WTC11 (cell line): ENCODE results near the gene TWIST2.

Experiments used
- AFF4 ChIP-seq: sonication (generic); formaldehyde crosslinking; IDR thresholded peaks from 2 replicates; pipeline ENCODE4 v1.8.1; 2023; ENCODE audit warnings: mild to moderate bottlenecking, missing genetic modification reagents, borderline replicate concordance
- ATF2 ChIP-seq: sonication (generic); formaldehyde crosslinking; IDR thresholded peaks from 2 replicates; pipeline ENCODE4 v1.8.1; 2022; ENCODE audit warnings: low read depth, missing genetic modification reagents, borderline replicate concordance
- CTCF ChIP-seq: fragments of 200-600 bp; IDR thresholded peaks from 2 replicates; pipeline ENCODE4 v1.8.0; 2022; ENCODE audit warnings: antibody characterized with exemption
- ELF4 ChIP-seq: sonication (generic); formaldehyde crosslinking; IDR thresholded peaks from 2 replicates; pipeline ENCODE4 v1.8.1; 2022; ENCODE audit warnings: low read depth, mild to moderate bottlenecking, moderate library complexity, missing genetic modification reagents
- JAZF1 ChIP-seq: fragments of 250-450 bp; sonication (Bioruptor Pico); IDR thresholded peaks from 2 replicates; pipeline ENCODE4 v1.9.0; 2021; ENCODE audit warnings: moderate library complexity, mild to moderate bottlenecking, inconsistent platforms
- JUN ChIP-seq: sonication (generic); formaldehyde crosslinking; IDR thresholded peaks from 2 replicates; pipeline ENCODE4 v1.8.0; 2023; ENCODE audit warnings: mild to moderate bottlenecking, missing genetic modification reagents
- MAX ChIP-seq: sonication (generic); formaldehyde crosslinking; IDR thresholded peaks from 2 replicates; pipeline ENCODE4 v1.8.0; 2022; ENCODE audit warnings: mild to moderate bottlenecking, missing genetic modification reagents
- NFYB ChIP-seq: sonication (generic); formaldehyde crosslinking; conservative IDR thresholded peaks from 2 replicates; pipeline ENCODE4 v1.8.0; 2022; ENCODE audit warnings: low read depth, missing genetic modification reagents
- SMAD3 ChIP-seq: sonication (generic); formaldehyde crosslinking; IDR thresholded peaks from 2 replicates; pipeline ENCODE4 v1.8.0; 2022; ENCODE audit warnings: missing genetic modification reagents, mild to moderate bottlenecking, borderline replicate concordance
- TCF7 ChIP-seq: sonication (generic); formaldehyde crosslinking; IDR thresholded peaks from 2 replicates; pipeline ENCODE4 v1.8.0; 2022; ENCODE audit warnings: mild to moderate bottlenecking, low read depth, missing genetic modification reagents, moderate library complexity
- USF2 ChIP-seq: sonication (generic); formaldehyde crosslinking; IDR thresholded peaks from 2 replicates; pipeline ENCODE4 v1.8.1; 2023; ENCODE audit warnings: mild to moderate bottlenecking, missing genetic modification reagents, moderate library complexity
- ZNF396 ChIP-seq: fragments of 250-450 bp; sonication (Bioruptor Pico); IDR thresholded peaks from 2 replicates; pipeline ENCODE4 v1.8.0; 2021; ENCODE audit warnings: mild to moderate bottlenecking, moderate library complexity, borderline replicate concordance

- TF ChIP-seq NFYB (CRISPR knock-in tag) = no peak
- no peak for TF ChIP-seq ATF2
- no peak for TF ChIP-seq CTCF
- no peak for TF ChIP-seq AFF4 (CRISPR knock-in tag)
- no peak for TF ChIP-seq SMAD3 (CRISPR knock-in tag)
- TF ChIP-seq USF2 (CRISPR knock-in tag) = no peak
- no peak for TF ChIP-seq TCF7 (CRISPR knock-in tag)
- no peak for TF ChIP-seq MAX (CRISPR knock-in tag)
- TF ChIP-seq JAZF1 (CRISPR knock-in tag) = no peak
- no peak for TF ChIP-seq ZNF396 (CRISPR knock-in tag)
- no peak for TF ChIP-seq ELF4 (CRISPR knock-in tag)
- TF ChIP-seq JUN = no peak
These were observed 14.0 kb downstream of the TWIST2 start for GRCh38 chr2:238861766-238862315.
